Ascending aorta (tissue), 2 donors: ENCODE measurements around the gene DNAJB2. TPM values are rescaled to one million over a fixed set of nuclear protein-coding genes. Genes with fewer than 3 reads are reported as not detected.
A peak's percentile ranks its signal among the peaks of the same experiment; 100 is the strongest.

Experiments
- DNase-seq, 2 donors: peaks; one replicate each; pipeline ENCODE4 v3.0.0-alpha.2; 2019; ENCODE audit warnings: low spot score in 2 of 2
- H3K27ac ChIP-seq, 2 donors: fragments of 200-600 bp; sonication (generic); one replicate each; pipeline ENCODE4 v1.5.1; 2016 to 2017; ENCODE audit warnings: mild to moderate bottlenecking in 1 of 2
- H3K27me3 ChIP-seq: fragments of 200-600 bp; sonication (generic); one replicate; pipeline ENCODE4 v1.5.1; 2017
- H3K36me3 ChIP-seq, 2 donors: fragments of 200-600 bp; sonication (generic); one replicate each; pipeline ENCODE4 v1.5.1; 2016
- H3K4me1 ChIP-seq, 2 donors: fragments of 200-600 bp; sonication (generic); one replicate each; pipeline ENCODE4 v1.5.1; 2016 to 2017; ENCODE audit warnings: mild to moderate bottlenecking in 1 of 2
- H3K4me3 ChIP-seq, 2 donors: fragments of 200-600 bp; sonication (generic); one replicate each; pipeline ENCODE4 v1.5.1; 2016 to 2017; ENCODE audit warnings: mild to moderate bottlenecking in 1 of 2
- H3K9me3 ChIP-seq, 2 donors: fragments of 200-600 bp; sonication (generic); one replicate each; pipeline ENCODE4 v1.5.1; 2016
- intact Hi-C: fragments of 100-400 bp; cut with DNase I; formaldehyde crosslinking; loops from one replicate; pipeline ENCODE4 v1.15.1; 2023
- total RNA-seq: library from RNA; depleted of rRNA; stranded (reverse); fragments of >200 nt; gene quantifications from one replicate; pipeline ENCODE4 v1.1.0, GENCODE V29; 2016
- TF ChIP-seq, protein P1 (sequence below), 3 experiments: fragments of 200-600 bp in 2 of 3; fragments of 450-650 bp in 1 of 3; sonication (generic) in 2 of 3; IDR thresholded peaks; one replicate each; pipeline ENCODE4 v1.5.1; 2016 to 2019; ENCODE audit warnings: antibody characterized with exemption in 3 of 3, mild to moderate bottlenecking in 1 of 3, moderate library complexity in 1 of 3

The DNAJB2 gene
- total RNA-seq: 51.0 TPM

DNA sequence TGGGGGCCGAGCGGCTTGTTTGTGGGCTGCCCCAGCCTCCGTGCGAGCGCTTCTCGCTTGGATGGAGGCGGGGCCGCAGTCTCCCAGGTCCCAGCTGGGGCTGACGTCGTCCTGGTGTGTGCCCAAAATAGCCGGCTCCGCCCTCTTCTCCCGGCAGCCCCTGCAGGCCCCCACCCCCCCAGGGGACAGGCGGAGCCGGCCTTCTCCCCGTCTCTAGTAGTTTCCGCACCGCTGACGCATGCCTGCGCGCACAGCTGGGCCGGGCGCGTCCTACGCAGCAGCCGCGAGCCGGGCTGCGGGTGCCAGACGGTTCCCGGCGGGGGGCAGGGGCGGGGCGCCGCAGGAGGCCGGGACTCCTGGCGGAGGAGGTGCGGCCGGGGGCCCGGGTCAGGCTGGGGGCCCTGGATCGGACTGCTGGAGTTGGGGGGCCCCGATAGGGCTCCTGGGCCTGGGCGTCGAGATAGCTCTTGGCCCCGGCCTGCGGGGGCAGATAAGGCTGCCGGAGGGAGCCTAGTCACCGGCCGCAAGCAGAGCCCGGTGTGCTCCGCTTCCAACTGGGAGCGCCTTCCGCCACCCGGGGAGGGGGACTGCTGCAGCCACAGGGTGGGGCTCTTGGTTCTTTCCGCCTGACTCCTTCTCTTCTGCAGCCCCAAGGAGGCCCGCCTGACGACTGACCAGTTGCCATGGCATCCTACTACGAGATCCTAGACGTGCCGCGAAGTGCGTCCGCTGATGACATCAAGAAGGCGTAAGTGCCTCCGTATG, at the start of gene DNAJB2:
DNAJB2 (plus strand) TSS at position 216 of the 765 bp plus-strand sequence; CDS start at position 684, 468 bp downstream.
- intact Hi-C loops: loop anchor here (1.0 to 10.0 kb wide), 10 partner anchors 10 to 265 kb away; partner anchors contain the start of genes ABCB6, CHPF, DNPEP and GLB1L
- H3K4me3 ChIP-seq: peak within 1 kb of the TSS; percentile 87 to 95
- H3K4me1 ChIP-seq: peaks cover 7 to 35% of the 10 kb centered on the region in 2 donors
- TF ChIP-seq, protein P1, sequence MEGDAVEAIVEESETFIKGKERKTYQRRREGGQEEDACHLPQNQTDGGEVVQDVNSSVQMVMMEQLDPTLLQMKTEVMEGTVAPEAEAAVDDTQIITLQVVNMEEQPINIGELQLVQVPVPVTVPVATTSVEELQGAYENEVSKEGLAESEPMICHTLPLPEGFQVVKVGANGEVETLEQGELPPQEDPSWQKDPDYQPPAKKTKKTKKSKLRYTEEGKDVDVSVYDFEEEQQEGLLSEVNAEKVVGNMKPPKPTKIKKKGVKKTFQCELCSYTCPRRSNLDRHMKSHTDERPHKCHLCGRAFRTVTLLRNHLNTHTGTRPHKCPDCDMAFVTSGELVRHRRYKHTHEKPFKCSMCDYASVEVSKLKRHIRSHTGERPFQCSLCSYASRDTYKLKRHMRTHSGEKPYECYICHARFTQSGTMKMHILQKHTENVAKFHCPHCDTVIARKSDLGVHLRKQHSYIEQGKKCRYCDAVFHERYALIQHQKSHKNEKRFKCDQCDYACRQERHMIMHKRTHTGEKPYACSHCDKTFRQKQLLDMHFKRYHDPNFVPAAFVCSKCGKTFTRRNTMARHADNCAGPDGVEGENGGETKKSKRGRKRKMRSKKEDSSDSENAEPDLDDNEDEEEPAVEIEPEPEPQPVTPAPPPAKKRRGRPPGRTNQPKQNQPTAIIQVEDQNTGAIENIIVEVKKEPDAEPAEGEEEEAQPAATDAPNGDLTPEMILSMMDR (IDR thresholded peaks at IDR 0.05): no peak
- H3K9me3 ChIP-seq: no peaks in the 10 kb centered on the region
- H3K27ac ChIP-seq: peak within 1 kb of the TSS; percentile 99
- no peaks in the 10 kb centered on the region for H3K27me3 ChIP-seq
- peaks cover 26 to 38% of the 10 kb centered on the region in 2 donors for H3K36me3 ChIP-seq
- peak; percentile 98 to 99 for DNase-seq

DNA sequence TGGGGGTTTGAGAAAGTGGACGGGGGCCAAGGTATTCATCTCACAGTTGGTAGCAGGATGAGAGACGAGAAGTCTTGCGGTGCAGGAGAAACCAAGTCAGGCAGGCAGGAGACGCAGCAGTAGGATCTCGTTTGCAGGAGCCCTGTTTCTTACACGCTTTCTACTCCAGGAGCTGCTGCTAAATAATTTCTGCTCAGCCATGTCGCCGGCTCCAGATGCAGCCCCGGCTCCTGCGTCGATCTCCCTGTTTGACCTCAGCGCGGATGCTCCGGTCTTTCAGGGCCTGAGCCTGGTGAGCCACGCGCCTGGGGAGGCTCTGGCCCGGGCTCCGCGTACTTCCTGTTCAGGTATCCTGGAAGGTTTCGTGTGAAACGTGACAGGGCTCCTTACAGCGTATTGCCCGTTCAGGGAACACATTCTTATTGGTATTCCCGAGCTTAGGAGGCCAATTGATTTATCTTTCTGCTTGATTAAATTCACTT, 49.1 kb upstream of the DNAJB2 start:
- Histone ChIP-seq H3K27ac (peak overlapping the region; percentile 93 to 97), H3K36me3 (peaks cover 32 to 44% of the 10 kb centered on the region in 2 donors), H3K4me3 (peak overlapping the region; percentile 66 to 96), H3K9me3 (no peaks in the 10 kb centered on the region), H3K4me1 (peaks cover 4 to 23% of the 10 kb centered on the region in 2 donors), H3K27me3 (no peaks in the 10 kb centered on the region)
- TF ChIP-seq, protein P1 (IDR thresholded peaks at IDR 0.05): no peak
- DNase-seq: no peak
- intact Hi-C loops: no loop called here

DNA sequence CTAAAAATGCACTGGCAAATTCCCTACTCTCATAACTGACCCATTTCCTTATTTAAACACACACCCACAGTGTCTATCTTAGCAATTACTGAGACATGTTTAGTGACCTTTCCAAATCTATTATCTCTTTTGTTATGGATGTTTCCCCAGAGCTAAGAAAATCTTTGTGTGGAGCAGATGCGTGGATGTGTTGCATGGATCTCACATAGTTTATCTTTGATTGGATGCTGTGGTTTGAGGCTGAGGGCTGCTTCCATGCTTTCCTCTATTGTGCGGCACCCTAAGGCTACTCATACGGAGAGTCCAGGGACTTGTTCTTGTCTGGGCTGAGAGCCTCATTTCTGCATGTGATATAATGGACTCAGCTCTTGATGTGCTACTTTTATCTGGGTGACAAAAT, 44.8 kb upstream of the DNAJB2 start:
- Histone ChIP-seq H3K9me3 (no peaks in the 10 kb centered on the region), H3K4me3 (no peak overlapping the region), H3K27me3 (no peaks in the 10 kb centered on the region), H3K36me3 (peaks cover 51 to 63% of the 10 kb centered on the region in 2 donors), H3K4me1 (peaks cover 0 to 11% of the 10 kb centered on the region in 2 donors), H3K27ac (no peak overlapping the region)
- DNase-seq: no peak
- intact Hi-C loops: no loop called here
- TF ChIP-seq, protein P1 (IDR thresholded peaks at IDR 0.05): no peak

DNA sequence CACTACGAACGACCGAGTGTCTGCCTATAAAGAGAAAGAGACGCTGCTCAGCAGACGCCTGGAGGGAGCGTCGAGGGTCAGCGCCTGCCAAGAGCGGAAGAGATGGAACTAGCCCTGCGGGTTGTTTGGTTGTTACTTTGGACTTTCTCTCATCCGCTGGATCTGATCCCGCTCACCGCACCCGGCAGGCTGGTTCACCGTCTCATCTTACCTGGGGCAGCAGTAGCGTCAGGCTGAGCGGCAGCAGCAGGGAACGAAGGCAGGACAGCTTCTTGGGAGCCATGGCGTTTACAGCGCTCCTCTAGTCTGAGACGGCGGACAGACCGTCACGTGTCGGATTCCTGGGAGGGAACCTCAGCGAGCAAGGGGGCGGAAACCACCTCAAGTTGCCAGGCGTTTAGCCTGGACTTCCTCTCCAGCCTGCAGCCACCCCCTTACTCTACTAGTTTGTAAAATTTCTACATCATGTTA, 35.8 kb upstream of the DNAJB2 start:
- peaks cover 7 to 12% of the 10 kb centered on the region in 2 donors for H3K36me3 ChIP-seq
- H3K9me3 ChIP-seq: no peaks in the 10 kb centered on the region
- TF ChIP-seq, protein P1 (IDR thresholded peaks at IDR 0.05): no peak
- intact Hi-C loops: no loop called here
- H3K4me3 ChIP-seq: no peak overlapping the region
- H3K27me3 ChIP-seq: no peaks in the 10 kb centered on the region
- H3K27ac ChIP-seq: no peak overlapping the region
- H3K4me1 ChIP-seq: peaks cover 5 to 23% of the 10 kb centered on the region in 2 donors
- DNase-seq: no peak

DNA sequence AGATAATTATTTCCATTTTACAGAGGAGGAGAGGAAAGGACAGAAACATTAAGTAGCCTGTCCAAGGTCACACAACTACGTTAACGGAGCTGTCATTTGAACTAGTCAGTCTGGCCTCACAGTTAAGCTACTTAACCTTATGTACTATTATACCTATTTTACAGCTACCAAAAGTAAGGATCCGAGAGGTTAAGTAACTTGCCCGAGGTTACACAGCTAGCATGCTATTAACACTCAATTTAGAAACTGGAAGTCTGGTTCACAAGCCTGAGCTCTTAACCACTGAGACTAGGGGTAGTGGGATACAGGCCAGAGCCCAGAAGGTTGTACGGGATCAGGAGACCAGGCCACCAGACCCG, 34.4 kb upstream of the DNAJB2 start:
- Histone ChIP-seq H3K36me3 (peaks cover 8 to 9% of the 10 kb centered on the region in 2 donors), H3K4me1 (peaks cover 15 to 34% of the 10 kb centered on the region in 2 donors), H3K9me3 (no peaks in the 10 kb centered on the region), H3K27me3 (no peaks in the 10 kb centered on the region), H3K27ac (peak overlapping the region; percentile 96 to 99), H3K4me3 (peak overlapping the region; percentile 82 to 96)
- TF ChIP-seq, protein P1 (IDR thresholded peaks at IDR 0.05): no peak
- DNase-seq: no peak
- intact Hi-C loops: loop anchor here (1.0 kb wide), 3 partner anchors 15 to 51 kb away; partner anchors contain the start of genes ANKZF1, ATG9A and DNAJB2
